Thoracic aorta (tissue), 2 donors: ENCODE data around the gene EMC10. TPM values are rescaled to one million over a fixed set of nuclear protein-coding genes. Genes with fewer than 3 reads are reported as not detected.

Experiments
- ATAC-seq: fragments of 150-250 bp; one replicate; pipeline ENCODE4 v1.8.0; 2017; ENCODE audit warnings: low read depth; ENCODE audit not compliant: insufficient number of reproducible peaks, low FRiP score
- DNase-seq: peaks from one replicate; pipeline ENCODE4 v3.0.0-alpha.2; 2020; ENCODE audit warnings: low spot score
- H3K27ac ChIP-seq, 2 donors: fragments of 200-600 bp; sonication (generic); 1 replicate in 1 of 2; 2 replicates in 1 of 2; pipeline ENCODE4 v1.5.1; 2016; ENCODE audit warnings: mild to moderate bottlenecking in 2 of 2, moderate library complexity in 2 of 2
- H3K27me3 ChIP-seq: fragments of 200-600 bp; sonication (generic); replicated peaks from 2 replicates; pipeline ENCODE4 v1.6.0; 2016; ENCODE audit warnings: mild to moderate bottlenecking; ENCODE audit not compliant: insufficient read depth
- H3K36me3 ChIP-seq: fragments of 200-600 bp; sonication (generic); one replicate; pipeline ENCODE4 v1.5.1; 2016
- H3K4me1 ChIP-seq, 2 donors: fragments of 200-600 bp; sonication (generic); 1 replicate in 1 of 2; 2 replicates in 1 of 2; pipeline versions ENCODE4 v1.5.1 to v1.6.0; 2016; ENCODE audit warnings: low read depth in 2 of 2, mild to moderate bottlenecking in 1 of 2; ENCODE audit not compliant: control insufficient read depth in 1 of 2
- H3K4me3 ChIP-seq: fragments of 200-600 bp; sonication (generic); 2 replicates; pipeline ENCODE4 v1.5.1; 2016; ENCODE audit warnings: mild to moderate bottlenecking
- H3K9me3 ChIP-seq: fragments of 200-600 bp; sonication (generic); 2 replicates; pipeline ENCODE4 v1.5.1; 2016
- CTCF ChIP-seq: fragments of 200-600 bp; sonication (generic); IDR thresholded peaks from one replicate; pipeline ENCODE4 v1.5.1; 2019; ENCODE audit warnings: antibody characterized with exemption
- total RNA-seq, 2 donors: library from RNA; depleted of rRNA; stranded (reverse); fragments of >200 nt; gene quantifications; one replicate each; pipeline versions ENCODE4 v1.1.0 to v1.2.3, GENCODE V29; 2016

EMC10 gene
- total RNA-seq, 2 donors from 2014 or later, result 85.6 to 139 TPM

GRCh38 chr19:50496189-50497021, 20.1 kb downstream of the EMC10 start:
- no peak overlapping the region for H3K4me3 ChIP-seq
- no peak for ATAC-seq

GRCh38 chr19:50497022-50497405, 20.7 kb downstream of the EMC10 start:
- no peaks in the 10 kb centered on the region for H3K36me3 ChIP-seq
- H3K9me3 ChIP-seq, result no peaks in the 10 kb centered on the region
- no peak for ATAC-seq
- TF ChIP-seq CTCF, result no peak
- no peaks in the 10 kb centered on the region for H3K4me1 ChIP-seq
- DNase-seq, result no peak
- H3K4me3 ChIP-seq, result no peak overlapping the region
- H3K27ac ChIP-seq, result no peak overlapping the region
- H3K27me3 ChIP-seq, result no peaks in the 10 kb centered on the region

More at GRCh38 chr19:50496189-50497021, 20.1 kb downstream of the EMC10 start:
- no peak for TF ChIP-seq CTCF
- Histone ChIP-seq H3K27me3 (no peaks in the 10 kb centered on the region), H3K4me1 (no peaks in the 10 kb centered on the region), H3K9me3 (no peaks in the 10 kb centered on the region), H3K27ac (no peak overlapping the region), H3K36me3 (no peaks in the 10 kb centered on the region)
- no peak for DNase-seq

- no peak for TF ChIP-seq CTCF
- H3K36me3 ChIP-seq, result no peaks in the 10 kb centered on the region
- no peak for DNase-seq
These were observed 22.1 kb downstream of the EMC10 start for GRCh38 chr19:50498219-50499056.

GRCh38 chr19:50500060-50500752, 23.9 kb downstream of the EMC10 start:
- no peak for TF ChIP-seq CTCF
- DNase-seq (no peak), ATAC-seq (no peak)
- Histone ChIP-seq H3K27ac (no peak overlapping the region), H3K9me3 (no peaks in the 10 kb centered on the region), H3K4me3 (no peak overlapping the region), H3K27me3 (no peaks in the 10 kb centered on the region), H3K4me1 (no peaks in the 10 kb centered on the region), H3K36me3 (no peaks in the 10 kb centered on the region)

More at GRCh38 chr19:50498219-50499056, 22.1 kb downstream of the EMC10 start:
- Histone ChIP-seq H3K27ac (no peak overlapping the region), H3K27me3 (no peaks in the 10 kb centered on the region), H3K4me3 (no peak overlapping the region), H3K4me1 (no peaks in the 10 kb centered on the region), H3K9me3 (no peaks in the 10 kb centered on the region)
- no peak for ATAC-seq

- ATAC-seq (no peak), DNase-seq (no peak)
- H3K27me3 ChIP-seq, result no peaks in the 10 kb centered on the region
- H3K4me1 ChIP-seq, result no peaks in the 10 kb centered on the region
- H3K36me3 ChIP-seq, result no peaks in the 10 kb centered on the region
- H3K4me3 ChIP-seq, result no peak overlapping the region
- no peaks in the 10 kb centered on the region for H3K9me3 ChIP-seq
- H3K27ac ChIP-seq, result no peak overlapping the region
- no peak for TF ChIP-seq CTCF
These were observed 24.4 kb downstream of the EMC10 start for GRCh38 chr19:50500753-50501151.
